Lung (tissue), 12 donors: ENCODE data around the gene DNAH14. TPM values are rescaled to one million over a fixed set of nuclear protein-coding genes. Genes with fewer than 3 reads are reported as not detected.
"Not testable (repeated sequence)": the region's sequence is repeated elsewhere in the genome, so short reads cannot be mapped to it uniquely, and the experiment has no call there.

ENCODE experiments used
- ATAC-seq: fragments of 200-7000 bp; cut with Tn5 transposase; one replicate; pipeline ENCODE4 v1.9.1; 2020; ENCODE audit warnings: moderate number of reproducible peaks; ENCODE audit not compliant: insufficient read depth, low FRiP score
- DNase-seq, 3 donors: peaks; one replicate each; pipeline ENCODE4 v3.0.0-alpha.2; 2013 to 2017
- H3K27ac ChIP-seq, 2 donors: one replicate each; pipeline ENCODE4 v1.5.1; 2013; ENCODE audit warnings: mild to moderate bottlenecking in 2 of 2, moderate library complexity in 2 of 2, control low read depth in 1 of 2, inconsistent platforms in 1 of 2, low read depth in 1 of 2, low read length in 1 of 2
- H3K27me3 ChIP-seq, 3 donors: one replicate each; pipeline ENCODE4 v1.5.1; 2013; ENCODE audit warnings: low read length in 2 of 3; ENCODE audit not compliant: control insufficient read depth in 3 of 3, insufficient read depth in 3 of 3
- H3K36me3 ChIP-seq, 4 donors: one replicate each; pipeline ENCODE4 v1.5.1; 2013; ENCODE audit warnings: low read length in 4 of 4, mild to moderate bottlenecking in 1 of 4, moderate library complexity in 1 of 4; ENCODE audit not compliant: control insufficient read depth in 4 of 4, insufficient read depth in 4 of 4
- H3K4me1 ChIP-seq, 5 donors: one replicate each; pipeline ENCODE4 v1.5.1; 2013; ENCODE audit warnings: low read length in 5 of 5, mild to moderate bottlenecking in 2 of 5, moderate library complexity in 1 of 5; ENCODE audit not compliant: control insufficient read depth in 5 of 5, insufficient read depth in 5 of 5
- H3K4me3 ChIP-seq: one replicate; pipeline ENCODE4 v1.5.1; 2013; ENCODE audit warnings: mild to moderate bottlenecking, control low read depth, moderate library complexity
- H3K9ac ChIP-seq, 2 donors: one replicate each; pipeline ENCODE4 v1.5.1; 2013; ENCODE audit warnings: low read length in 2 of 2, control low read depth in 1 of 2; ENCODE audit not compliant: insufficient read depth in 1 of 2
- H3K9me3 ChIP-seq, 4 donors: one replicate each; pipeline ENCODE4 v1.5.1; 2013; ENCODE audit warnings: low read length in 3 of 4, mild to moderate bottlenecking in 1 of 4, moderate library complexity in 1 of 4; ENCODE audit not compliant: control insufficient read depth in 4 of 4, insufficient read depth in 3 of 4
- WGBS, 2 donors: extraction: QIAGEN DNeasy Blood & Tissue Kit; methylation state at CpG; one replicate each; pipeline ENCODE4 v1.1.7; 2013; 5-methylcytosine and 5-hydroxymethylcytosine counted together
- polyA plus RNA-seq, 2 donors: library from polyadenylated mRNA; stranded (reverse); fragments of 200-250 nt; gene quantifications; one replicate each; pipeline ENCODE4 v1.2.1, GENCODE V29; 2013
- total RNA-seq, 2 donors: library from RNA; depleted of rRNA in 1 of 2; stranded (reverse); fragments of >200 nt in 1 of 2; gene quantifications; one replicate each; pipeline ENCODE4 v1.2.1, GENCODE V29; 2014 to 2021
- TF ChIP-seq, protein P1 (sequence below): IDR thresholded peaks from 2 replicates; pipeline ENCODE4 v1.5.1; 2012; ENCODE audit warnings: mild to moderate bottlenecking; ENCODE audit errors: control extremely low read depth, extremely low read depth
- donor health status: control.
- donor health status: control.
- donor health status: Bipolar disorder and iron deficiency.
- donor health status: healthy.
- donor health status: DM: yes; HTN: yes; CAD: no.

DNAH14 gene
- total and polyA plus RNA-seq, 4 donors = 3.0 to 61.3 (median 7.9) TPM

DNA sequence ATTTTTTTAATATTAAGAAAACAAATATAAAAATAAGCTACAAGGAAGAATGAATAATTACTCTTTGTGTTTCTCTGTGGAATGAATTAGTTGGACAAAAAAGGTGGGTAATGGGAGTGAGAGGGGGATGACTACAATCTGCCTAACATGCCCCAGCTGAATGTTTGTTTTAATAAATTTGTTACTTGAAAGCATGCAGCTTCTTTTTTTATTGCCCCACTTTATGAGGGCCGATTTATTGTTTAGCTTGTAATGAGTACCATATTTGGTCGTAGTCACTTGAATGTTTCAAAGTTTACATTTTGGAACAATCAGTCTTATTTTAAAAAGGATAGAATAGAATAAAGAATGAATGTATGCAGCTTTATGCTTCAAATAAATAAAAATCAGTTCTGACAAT, 301.0 kb downstream of the DNAH14 start:
- no peaks in the 10 kb centered on the region for H3K36me3 ChIP-seq
- H3K9ac ChIP-seq = no peak overlapping the region
- no peaks in the 10 kb centered on the region for H3K27me3 ChIP-seq
- TF ChIP-seq, protein P1, sequence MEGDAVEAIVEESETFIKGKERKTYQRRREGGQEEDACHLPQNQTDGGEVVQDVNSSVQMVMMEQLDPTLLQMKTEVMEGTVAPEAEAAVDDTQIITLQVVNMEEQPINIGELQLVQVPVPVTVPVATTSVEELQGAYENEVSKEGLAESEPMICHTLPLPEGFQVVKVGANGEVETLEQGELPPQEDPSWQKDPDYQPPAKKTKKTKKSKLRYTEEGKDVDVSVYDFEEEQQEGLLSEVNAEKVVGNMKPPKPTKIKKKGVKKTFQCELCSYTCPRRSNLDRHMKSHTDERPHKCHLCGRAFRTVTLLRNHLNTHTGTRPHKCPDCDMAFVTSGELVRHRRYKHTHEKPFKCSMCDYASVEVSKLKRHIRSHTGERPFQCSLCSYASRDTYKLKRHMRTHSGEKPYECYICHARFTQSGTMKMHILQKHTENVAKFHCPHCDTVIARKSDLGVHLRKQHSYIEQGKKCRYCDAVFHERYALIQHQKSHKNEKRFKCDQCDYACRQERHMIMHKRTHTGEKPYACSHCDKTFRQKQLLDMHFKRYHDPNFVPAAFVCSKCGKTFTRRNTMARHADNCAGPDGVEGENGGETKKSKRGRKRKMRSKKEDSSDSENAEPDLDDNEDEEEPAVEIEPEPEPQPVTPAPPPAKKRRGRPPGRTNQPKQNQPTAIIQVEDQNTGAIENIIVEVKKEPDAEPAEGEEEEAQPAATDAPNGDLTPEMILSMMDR = no peak
- H3K4me3 ChIP-seq = no peak overlapping the region
- ATAC-seq (no peak), DNase-seq (no peak)
- H3K9me3 ChIP-seq = peaks cover 0 to 3% (median 2%) of the 10 kb centered on the region in 4 donors
- H3K27ac ChIP-seq = no peak overlapping the region
- WGBS, 2 donors = 69 to 72% methylated on average over 2 of the region's 2 CpGs
- no peaks in the 10 kb centered on the region for H3K4me1 ChIP-seq

DNA sequence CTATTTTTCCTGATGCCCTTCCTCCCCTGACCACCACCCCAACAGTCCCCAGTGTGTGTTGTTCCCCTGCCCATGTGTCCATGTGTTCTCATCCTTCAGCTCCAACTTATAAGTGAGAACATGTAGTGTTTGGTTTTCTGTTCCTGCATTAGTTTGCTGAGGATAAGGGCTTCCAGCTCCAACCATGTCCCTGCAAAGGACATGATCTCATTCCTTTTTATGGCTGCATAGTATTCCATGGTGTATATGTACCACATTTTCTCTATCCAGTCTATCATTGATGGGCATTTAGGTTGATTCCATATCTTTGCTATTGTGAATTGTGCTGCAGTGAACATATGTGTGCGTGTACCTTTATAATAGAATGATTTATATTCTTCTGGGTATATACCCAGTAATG, 303.5 kb downstream of the DNAH14 start:
- H3K9me3 ChIP-seq, H3K27me3 ChIP-seq, ATAC-seq, H3K4me1 ChIP-seq, DNase-seq, H3K36me3 ChIP-seq, H3K27ac ChIP-seq, H3K9ac ChIP-seq, H3K4me3 ChIP-seq: not testable (repeated sequence)
- WGBS, 2 donors = 50 to 96% methylated on average over 1 of the region's 1 CpG

DNA sequence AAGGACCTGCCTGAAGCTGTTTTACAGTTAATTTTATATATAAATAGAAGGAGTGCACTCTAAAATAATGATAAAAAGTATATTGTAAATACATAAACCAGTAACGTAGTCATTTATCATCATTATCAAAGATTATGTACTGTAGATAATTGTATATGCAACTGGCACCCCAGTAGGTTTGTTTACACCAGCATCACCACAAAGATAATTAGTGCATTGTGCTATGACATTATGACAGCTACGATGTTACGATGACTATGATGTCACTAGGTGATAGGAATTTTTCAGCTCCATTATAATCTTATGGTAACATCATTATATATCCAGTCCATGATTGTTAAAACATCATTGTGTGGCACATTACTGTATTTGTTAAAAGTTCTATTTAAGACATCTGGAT, 313.1 kb downstream of the DNAH14 start:
- DNase-seq (no peak), ATAC-seq (no peak)
- no peaks in the 10 kb centered on the region for H3K36me3 ChIP-seq
- TF ChIP-seq, protein P1 = no peak
- no peak overlapping the region for H3K9ac ChIP-seq
- no peak overlapping the region for H3K4me3 ChIP-seq
- 89 to 96% methylated on average over 3 of the region's 3 CpGs for WGBS, 2 donors
- no peaks in the 10 kb centered on the region for H3K27me3 ChIP-seq
- peaks cover 0 to 9% (median 1%) of the 10 kb centered on the region in 4 donors for H3K9me3 ChIP-seq
- H3K4me1 ChIP-seq = no peaks in the 10 kb centered on the region
- no peak overlapping the region for H3K27ac ChIP-seq

DNA sequence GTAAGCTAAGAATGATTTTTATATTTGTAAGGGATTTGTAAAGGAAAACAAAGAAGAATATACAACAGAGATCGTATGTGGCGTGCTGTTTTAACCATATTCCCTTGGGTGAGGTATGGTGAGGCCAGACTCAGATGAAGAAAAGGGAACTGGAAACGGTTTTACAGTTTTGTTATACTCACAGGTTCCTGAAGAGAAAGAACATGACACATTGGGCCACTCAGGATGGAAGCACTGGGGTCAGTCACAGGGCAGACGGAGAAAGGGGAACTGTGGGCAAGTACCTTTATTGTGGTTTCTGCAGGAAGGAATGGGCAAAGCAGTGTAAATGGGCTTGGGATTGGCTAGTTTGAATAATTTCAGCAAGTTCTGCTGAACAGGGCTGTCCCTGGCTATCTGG, 321.0 kb downstream of the DNAH14 start:
- H3K27me3 ChIP-seq = no peaks in the 10 kb centered on the region
- no peak overlapping the region for H3K4me3 ChIP-seq
- no peaks in the 10 kb centered on the region for H3K36me3 ChIP-seq
- TF ChIP-seq, protein P1 = no peak
- H3K27ac ChIP-seq = no peak overlapping the region
- ATAC-seq = no peak
- H3K4me1 ChIP-seq = no peaks in the 10 kb centered on the region
- DNase-seq = peak in 2 of 3 donors; percentile 1 to 9
- H3K9me3 ChIP-seq = peaks cover 0 to 2% (median under 1%) of the 10 kb centered on the region in 4 donors
- no peak overlapping the region for H3K9ac ChIP-seq
- whole genome bisulfite sequencing, 2 donors = 18 to 56% methylated on average over 4 of the region's 4 CpGs
